ENCODE data around the gene PLP2. TPM values are rescaled to one million over a fixed set of nuclear protein-coding genes. Genes with fewer than 3 reads are reported as not detected.

The PLP2 gene
- total and polyA plus RNA-seq, 2 donors (not counting 1 experiment from before 2014, with no cell fraction given) = 23.3 to 212 TPM

GRCh38 chrX:49197543-49198087, 25.9 kb downstream of the PLP2 start:
- H3K27me3 ChIP-seq (ENCODE audit: control insufficient read depth, insufficient read depth, low read length) = no peaks in the 10 kb centered on the region

GRCh38 chrX:49198540-49199314, 27.0 kb downstream of the PLP2 start:
- H3K4me2 ChIP-seq (ENCODE audit: extremely low read depth, insufficient read depth, low read length) = no peak overlapping the region
- TF ChIP-seq CTCF (conservative IDR thresholded peaks at IDR 0.05 in 1 of 2, IDR thresholded peaks at IDR 0.05 in 1 of 2; ENCODE audit: low read depth in 1 of 2, low read length in 2 of 2) (no peak), EZH2 (IDR thresholded peaks at IDR 0.05; ENCODE audit: low read length, missing control alignments) (no peak)

More at GRCh38 chrX:49197543-49198087, 25.9 kb downstream of the PLP2 start:
- no peak overlapping the region for H3K9ac ChIP-seq (ENCODE audit: insufficient read depth, low read length)
- H3K9me3 ChIP-seq (ENCODE audit: control insufficient read depth, insufficient read depth, low read depth, low read length) = no peaks in the 10 kb centered on the region
- no peak for TF ChIP-seq CTCF (conservative IDR thresholded peaks at IDR 0.05 in 1 of 2, IDR thresholded peaks at IDR 0.05 in 1 of 2; ENCODE audit: low read depth in 1 of 2, low read length in 2 of 2)
- no peak for TF ChIP-seq EZH2 (IDR thresholded peaks at IDR 0.05; ENCODE audit: low read length, missing control alignments)
- no peaks in the 10 kb centered on the region for H3K79me2 ChIP-seq (ENCODE audit: control insufficient read depth, insufficient read depth, low read length)
- no peaks in the 10 kb centered on the region for H4K20me1 ChIP-seq (ENCODE audit: control insufficient read depth, extremely low read depth, insufficient read depth, low read length)
- no peak for DNase-seq (ENCODE audit: low read depth in 2 of 2)
- H3K4me3 ChIP-seq (replicated peaks in 1 of 4; ENCODE audit: control extremely low read depth in 1 of 4, insufficient read depth in 1 of 4, low read depth in 3 of 4, low read length in 4 of 4) = no peak overlapping the region
- no peak overlapping the region for H3K27ac ChIP-seq (ENCODE audit: insufficient read depth, low read length)
- H2AFZ ChIP-seq (ENCODE audit: low read length) = no peak overlapping the region
- H3K4me1 ChIP-seq (ENCODE audit: control insufficient read depth, extremely low read depth, insufficient read depth, low read length) = no peaks in the 10 kb centered on the region
- no peaks in the 10 kb centered on the region for H3K36me3 ChIP-seq (ENCODE audit: control insufficient read depth, insufficient read depth, low read length)
- no peak overlapping the region for H3K4me2 ChIP-seq (ENCODE audit: extremely low read depth, insufficient read depth, low read length)

GRCh38 chrX:49199315-49199595, 27.6 kb downstream of the PLP2 start:
- H3K9ac ChIP-seq (ENCODE audit: insufficient read depth, low read length) = no peak overlapping the region
- no peak overlapping the region for H3K27ac ChIP-seq (ENCODE audit: insufficient read depth, low read length)
- H3K27me3 ChIP-seq (ENCODE audit: control insufficient read depth, insufficient read depth, low read length) = no peaks in the 10 kb centered on the region
- no peak overlapping the region for H2AFZ ChIP-seq (ENCODE audit: low read length)
- no peaks in the 10 kb centered on the region for H3K79me2 ChIP-seq (ENCODE audit: control insufficient read depth, insufficient read depth, low read length)
- no peaks in the 10 kb centered on the region for H3K4me1 ChIP-seq (ENCODE audit: control insufficient read depth, extremely low read depth, insufficient read depth, low read length)
- no peaks in the 10 kb centered on the region for H3K36me3 ChIP-seq (ENCODE audit: control insufficient read depth, insufficient read depth, low read length)
- DNase-seq (ENCODE audit: low read depth in 2 of 2) = no peak
- no peak overlapping the region for H3K4me3 ChIP-seq (replicated peaks in 1 of 4; ENCODE audit: control extremely low read depth in 1 of 4, insufficient read depth in 1 of 4, low read depth in 3 of 4, low read length in 4 of 4)
- H4K20me1 ChIP-seq (ENCODE audit: control insufficient read depth, extremely low read depth, insufficient read depth, low read length) = no peaks in the 10 kb centered on the region
- no peaks in the 10 kb centered on the region for H3K9me3 ChIP-seq (ENCODE audit: control insufficient read depth, insufficient read depth, low read depth, low read length)
- H3K4me2 ChIP-seq (ENCODE audit: extremely low read depth, insufficient read depth, low read length) = no peak overlapping the region
- no peak for TF ChIP-seq EZH2 (IDR thresholded peaks at IDR 0.05; ENCODE audit: low read length, missing control alignments)
- no peak for TF ChIP-seq CTCF (conservative IDR thresholded peaks at IDR 0.05 in 1 of 2, IDR thresholded peaks at IDR 0.05 in 1 of 2; ENCODE audit: low read depth in 1 of 2, low read length in 2 of 2)

More at GRCh38 chrX:49198540-49199314, 27.0 kb downstream of the PLP2 start:
- Histone ChIP-seq H4K20me1 (ENCODE audit: control insufficient read depth, extremely low read depth, insufficient read depth, low read length) (no peaks in the 10 kb centered on the region), H3K9me3 (ENCODE audit: control insufficient read depth, insufficient read depth, low read depth, low read length) (no peaks in the 10 kb centered on the region), H3K4me3 (replicated peaks in 1 of 4; ENCODE audit: control extremely low read depth in 1 of 4, insufficient read depth in 1 of 4, low read depth in 3 of 4, low read length in 4 of 4) (no peak overlapping the region), H2AFZ (ENCODE audit: low read length) (no peak overlapping the region), H3K4me1 (ENCODE audit: control insufficient read depth, extremely low read depth, insufficient read depth, low read length) (no peaks in the 10 kb centered on the region), H3K27me3 (ENCODE audit: control insufficient read depth, insufficient read depth, low read length) (no peaks in the 10 kb centered on the region), H3K36me3 (ENCODE audit: control insufficient read depth, insufficient read depth, low read length) (no peaks in the 10 kb centered on the region), H3K79me2 (ENCODE audit: control insufficient read depth, insufficient read depth, low read length) (no peaks in the 10 kb centered on the region), H3K9ac (ENCODE audit: insufficient read depth, low read length) (no peak overlapping the region), H3K27ac (ENCODE audit: insufficient read depth, low read length) (no peak overlapping the region)
- no peak for DNase-seq (ENCODE audit: low read depth in 2 of 2)
